Naive thymus-derived CD8-positive, alpha-beta T cell (primary cell): ENCODE measurements around the gene SLC38A2. TPM values are rescaled to one million over a fixed set of nuclear protein-coding genes. Genes with fewer than 3 reads are reported as not detected.
"Not testable (repeated sequence)": the region's sequence is repeated elsewhere in the genome, so short reads cannot be mapped to it uniquely, and the experiment has no call there.

ENCODE experiments used
- ATAC-seq, 2 donors: fragments of 150-1000 bp; cut with Tn5 transposase in 1 of 2; sonication (Bioruptor Pico), chemical (Tn5 transposase) in 1 of 2; 1 replicate in 1 of 2; 2 replicates in 1 of 2; pipeline ENCODE4 v1.10.0; 2021; ENCODE audit warnings: mild to moderate bottlenecking in 2 of 2, moderate library complexity in 2 of 2
- POLR2A ChIA-PET: fragments of 350-600 bp; sonication (Branson Sonifier 250); formaldehyde crosslinking; loops from one replicate; lab custom pipeline; 2021; ENCODE audit warnings: antibody characterized with exemption; lab: Charles Lee
- DNase-seq, 10 donors: peaks; one replicate each; pipeline versions ENCODE4 v3.0.0 to v3.0.0-alpha.2; 2020 to 2022
- H3K27ac Mint-ChIP-seq, 10 donors: one replicate each; pipeline ENCODE4 v1.8.0; 2020 to 2022; ENCODE audit warnings: mild to moderate bottlenecking in 10 of 10, mixed read lengths in 10 of 10, moderate library complexity in 4 of 10, inconsistent platforms in 1 of 10
- H3K27me3 Mint-ChIP-seq, 5 donors: one replicate each; pipeline ENCODE4 v1.8.0; 2021 to 2022; ENCODE audit warnings: mixed read lengths in 5 of 5
- H3K36me3 Mint-ChIP-seq, 3 donors: one replicate each; pipeline ENCODE4 v1.8.0; 2020 to 2022; ENCODE audit warnings: mixed read lengths in 3 of 3, mild to moderate bottlenecking in 2 of 3, inconsistent platforms in 1 of 3
- H3K4me1 Mint-ChIP-seq, 4 donors: one replicate each; pipeline ENCODE4 v1.8.0; 2021 to 2022; ENCODE audit warnings: mixed read lengths in 4 of 4
- H3K4me3 Mint-ChIP-seq, 10 donors: one replicate each; pipeline ENCODE4 v1.8.0; 2020 to 2022; ENCODE audit warnings: mild to moderate bottlenecking in 10 of 10, mixed read lengths in 10 of 10, moderate library complexity in 6 of 10, inconsistent platforms in 1 of 10
- H3K9me3 Mint-ChIP-seq, 9 donors: one replicate each; pipeline ENCODE4 v1.8.0; 2020 to 2022; ENCODE audit warnings: mixed read lengths in 9 of 9, mild to moderate bottlenecking in 3 of 9, inconsistent platforms in 1 of 9, moderate library complexity in 1 of 9
- polyA plus RNA-seq, 3 donors: library from polyadenylated mRNA; unstranded; fragments of 300-500 nt; fragmentation: Illumina TruSeq; gene quantifications; one replicate each; pipeline ENCODE4 v1.2.3, GENCODE V29; 2021
- total RNA-seq, 8 experiments: library from RNA in 2 of 8; stranded (reverse) in 2 of 8; gene quantifications; one replicate each; pipeline ENCODE4 v1.2.3 and lab custom pipeline; 2021 to 2026

The SLC38A2 gene
- total and polyA plus RNA-seq, 5 experiments from 2014 or later, result 52.0 to 368 (median 96.1) TPM

- no peaks in the 10 kb centered on the region for H3K27me3 Mint-ChIP-seq
- no peak overlapping the region for H3K4me3 Mint-ChIP-seq
- no peaks in the 10 kb centered on the region for H3K4me1 Mint-ChIP-seq
- H3K36me3 Mint-ChIP-seq, result peaks cover 0 to 28% (median 7%) of the 10 kb centered on the region in 3 donors
- POLR2A ChIA-PET, result no interaction called here
- no peak overlapping the region for H3K27ac Mint-ChIP-seq
- ATAC-seq (no peak), DNase-seq (no peak)
- H3K9me3 Mint-ChIP-seq, result peaks cover 0 to 43% (median 21%) of the 10 kb centered on the region in 9 donors
These were observed 40.3 kb downstream of the SLC38A2 start for GRCh38 chr12:46332260-46332659.

GRCh38 chr12:46325075-46325474, 47.5 kb downstream of the SLC38A2 start:
- H3K27me3 Mint-ChIP-seq, ATAC-seq, DNase-seq, H3K4me3 Mint-ChIP-seq, H3K27ac Mint-ChIP-seq, POLR2A ChIA-PET, H3K4me1 Mint-ChIP-seq: not testable (repeated sequence)
- H3K36me3 Mint-ChIP-seq, result peaks cover 0 to 14% (median 10%) of the 10 kb centered on the region in 3 donors
- H3K9me3 Mint-ChIP-seq, result peaks cover 0 to 26% (median 11%) of the 10 kb centered on the region in 9 donors

DNA sequence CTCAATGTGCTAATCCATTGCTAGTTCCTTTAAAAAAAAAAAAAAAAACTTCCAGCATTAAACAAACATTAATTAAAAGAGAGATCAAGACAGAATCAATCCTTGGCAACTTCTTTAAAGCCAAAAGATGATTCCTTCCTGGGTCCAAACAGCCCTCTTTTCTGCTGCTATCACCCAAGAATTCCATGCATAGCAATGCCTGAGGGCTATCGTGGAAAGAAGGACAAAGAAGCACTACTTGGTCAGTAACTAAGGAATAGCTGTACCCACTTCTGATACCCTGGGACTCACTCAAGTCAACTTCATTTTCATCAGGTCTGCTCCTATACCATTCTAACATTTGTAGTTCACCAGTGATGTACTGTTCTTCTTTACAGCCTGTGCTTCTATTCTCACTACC, 51.8 kb downstream of the SLC38A2 start:
- POLR2A ChIA-PET, result no interaction called here

GRCh38 chr12:46318037-46318436, 54.5 kb downstream of the SLC38A2 start:
- no peak for DNase-seq
- ATAC-seq, result no peak
- POLR2A ChIA-PET, result no interaction called here
- Mint-ChIP-seq H3K27ac (no peak overlapping the region), H3K9me3 (peaks cover 0 to 20% (median 9%) of the 10 kb centered on the region in 9 donors), H3K4me1 (no peaks in the 10 kb centered on the region), H3K36me3 (peaks cover 0 to 14% (median 9%) of the 10 kb centered on the region in 3 donors), H3K27me3 (peaks cover 0 to 3% (median 0%) of the 10 kb centered on the region in 5 donors), H3K4me3 (no peak overlapping the region)

More for the DNA sequence above, 51.8 kb downstream of the SLC38A2 start:
- no peaks in the 10 kb centered on the region for H3K27me3 Mint-ChIP-seq
- H3K27ac Mint-ChIP-seq, result no peak overlapping the region
- DNase-seq (no peak), ATAC-seq (no peak)
- no peaks in the 10 kb centered on the region for H3K4me1 Mint-ChIP-seq
- H3K36me3 Mint-ChIP-seq, result peaks cover 0 to 7% (median 5%) of the 10 kb centered on the region in 3 donors
- H3K4me3 Mint-ChIP-seq, result no peak overlapping the region
- peaks cover 0 to 8% (median 3%) of the 10 kb centered on the region in 9 donors for H3K9me3 Mint-ChIP-seq

Other genes starting within 250 kb of the SLC38A2 start
- 100 to 1,000 TPM; 323 to 343 TPM for gene SLC38A1, start 103.7 kb downstream of the SLC38A2 start, total RNA-seq
- 100 to 1,000 TPM; 255 to 308 (median 264) TPM for gene SLC38A1, start 103.7 kb downstream of the SLC38A2 start, polyA plus RNA-seq